ENCODE measurements around the gene RNF115. TPM values are rescaled to one million over a fixed set of nuclear protein-coding genes. Genes with fewer than 3 reads are reported as not detected.
A peak's percentile ranks its signal among the peaks of the same experiment; 100 is the strongest.

Gene RNF115
- total and polyA plus RNA-seq, 7 experiments from 2014 or later, result 3.7 to 17.3 (median 14.7) TPM

- no peak overlapping the region for H3K4me3 Mint-ChIP-seq
- DNase-seq (no peak), ATAC-seq (no peak)
- Histone ChIP-seq H3K9me3 (ENCODE audit: control insufficient read depth in 2 of 3, low read length in 3 of 3) (no peaks in the 10 kb centered on the region), H3K4me1 (ENCODE audit: control insufficient read depth in 2 of 2, insufficient read depth in 2 of 2, low read length in 2 of 2) (no peaks in the 10 kb centered on the region), H3K36me3 (ENCODE audit: control insufficient read depth in 2 of 3, insufficient read depth in 3 of 3, low read length in 3 of 3) (peaks cover 0 to 18% (median 0%) of the 10 kb centered on the region in 3 experiments), H3K4me3 (ENCODE audit: low read length) (no peak overlapping the region), H3K27me3 (ENCODE audit: control insufficient read depth in 2 of 2, insufficient read depth in 2 of 2, low read length in 2 of 2) (no peaks in the 10 kb centered on the region), H3K27ac (ENCODE audit: low read depth, low read length) (no peak overlapping the region)
- H3K36me3 Mint-ChIP-seq, result peaks cover 7 to 57% (median 44%) of the 10 kb centered on the region in 5 donors
- no peaks in the 10 kb centered on the region for H3K27me3 Mint-ChIP-seq
- H3K27ac Mint-ChIP-seq, result no peak overlapping the region
- H3K9me3 Mint-ChIP-seq, result peaks cover 0 to 13% (median 0%) of the 10 kb centered on the region in 11 donors
- ChIA-PET CTCF (no interaction called here), POLR2A (interaction anchor here (0.6 kb wide), 1 partner anchor 46 kb away, joined by 3 read pairs; no protein-coding TSS in a partner anchor)
- H3K4me1 Mint-ChIP-seq, result peaks cover 0 to 2% (median 0%) of the 10 kb centered on the region in 7 donors
- intact Hi-C loops (cut with micrococcal nuclease), result no loop called here
Observed at GRCh38 chr1:145758116-145758515, 65.8 kb downstream of the RNF115 start.

GRCh38 chr1:145757420-145757819, 66.5 kb downstream of the RNF115 start:
- no peaks in the 10 kb centered on the region for H3K9me3 ChIP-seq (ENCODE audit: control insufficient read depth in 2 of 3, low read length in 3 of 3)
- no peak overlapping the region for H3K4me3 ChIP-seq (ENCODE audit: low read length)
- intact Hi-C loops (cut with micrococcal nuclease), result no loop called here
- no peaks in the 10 kb centered on the region for H3K27me3 Mint-ChIP-seq
- H3K27ac Mint-ChIP-seq, result peak overlapping the region in 1 of 9 donors; percentile 11
- H3K36me3 Mint-ChIP-seq, result peaks cover 7 to 53% (median 38%) of the 10 kb centered on the region in 5 donors
- peaks cover 0 to 2% (median 0%) of the 10 kb centered on the region in 7 donors for H3K4me1 Mint-ChIP-seq
- no peaks in the 10 kb centered on the region for H3K4me1 ChIP-seq (ENCODE audit: control insufficient read depth in 2 of 2, insufficient read depth in 2 of 2, low read length in 2 of 2)
- no peak overlapping the region for H3K27ac ChIP-seq (ENCODE audit: low read depth, low read length)
- ATAC-seq, result no peak
- H3K36me3 ChIP-seq (ENCODE audit: control insufficient read depth in 2 of 3, insufficient read depth in 3 of 3, low read length in 3 of 3), result peaks cover 0 to 22% (median 0%) of the 10 kb centered on the region in 3 experiments
- H3K4me3 Mint-ChIP-seq, result no peak overlapping the region
- POLR2A ChIA-PET, result no interaction called here
- CTCF ChIA-PET, result no interaction called here
- peaks cover 0 to 11% (median 0%) of the 10 kb centered on the region in 11 donors for H3K9me3 Mint-ChIP-seq
- no peaks in the 10 kb centered on the region for H3K27me3 ChIP-seq (ENCODE audit: control insufficient read depth in 2 of 2, insufficient read depth in 2 of 2, low read length in 2 of 2)
- DNase-seq, result no peak

- peaks cover 21 to 52% (median 32%) of the 10 kb centered on the region in 5 donors for H3K36me3 Mint-ChIP-seq
- peaks cover 0 to 6% (median 0%) of the 10 kb centered on the region in 7 donors for H3K4me1 Mint-ChIP-seq
- H3K4me3 ChIP-seq (ENCODE audit: low read length), result no peak overlapping the region
- no peaks in the 10 kb centered on the region for H3K9me3 Mint-ChIP-seq
- H3K4me3 Mint-ChIP-seq, result no peak overlapping the region
- H3K27ac Mint-ChIP-seq, result peak overlapping the region in 1 of 9 donors; percentile 55
- ChIA-PET POLR2A (no interaction called here), CTCF (no interaction called here)
- no peaks in the 10 kb centered on the region for H3K9me3 ChIP-seq (ENCODE audit: control insufficient read depth in 2 of 3, low read length in 3 of 3)
- H3K27me3 Mint-ChIP-seq, result no peaks in the 10 kb centered on the region
- intact Hi-C loops (cut with micrococcal nuclease), result no loop called here
- ATAC-seq (no peak), DNase-seq (no peak)
- H3K36me3 ChIP-seq (ENCODE audit: control insufficient read depth in 2 of 3, insufficient read depth in 3 of 3, low read length in 3 of 3), result peaks cover 7 to 46% (median 7%) of the 10 kb centered on the region in 3 experiments
- no peak overlapping the region for H3K27ac ChIP-seq (ENCODE audit: low read depth, low read length)
- no peaks in the 10 kb centered on the region for H3K4me1 ChIP-seq (ENCODE audit: control insufficient read depth in 2 of 2, insufficient read depth in 2 of 2, low read length in 2 of 2)
- H3K27me3 ChIP-seq (ENCODE audit: control insufficient read depth in 2 of 2, insufficient read depth in 2 of 2, low read length in 2 of 2), result no peaks in the 10 kb centered on the region
Observed at GRCh38 chr1:145751491-145752037, 72.3 kb downstream of the RNF115 start.

GRCh38 chr1:145750426-145750825, 73.5 kb downstream of the RNF115 start:
- peaks cover 16 to 51% (median 31%) of the 10 kb centered on the region in 5 donors for H3K36me3 Mint-ChIP-seq
- no peak overlapping the region for H3K4me3 Mint-ChIP-seq
- H3K9me3 Mint-ChIP-seq, result no peaks in the 10 kb centered on the region
- H3K27ac Mint-ChIP-seq, result no peak overlapping the region
- ATAC-seq (no peak), DNase-seq (no peak)
- ChIA-PET POLR2A (no interaction called here), CTCF (no interaction called here)
- peaks cover 7 to 49% (median 7%) of the 10 kb centered on the region in 3 experiments for H3K36me3 ChIP-seq (ENCODE audit: control insufficient read depth in 2 of 3, insufficient read depth in 3 of 3, low read length in 3 of 3)
- intact Hi-C loops (cut with micrococcal nuclease), result no loop called here
- H3K27me3 ChIP-seq (ENCODE audit: control insufficient read depth in 2 of 2, insufficient read depth in 2 of 2, low read length in 2 of 2), result no peaks in the 10 kb centered on the region
- H3K9me3 ChIP-seq (ENCODE audit: control insufficient read depth in 2 of 3, low read length in 3 of 3), result no peaks in the 10 kb centered on the region
- H3K4me1 Mint-ChIP-seq, result peaks cover 0 to 6% (median 0%) of the 10 kb centered on the region in 7 donors
- H3K4me3 ChIP-seq (ENCODE audit: low read length), result no peak overlapping the region
- no peaks in the 10 kb centered on the region for H3K4me1 ChIP-seq (ENCODE audit: control insufficient read depth in 2 of 2, insufficient read depth in 2 of 2, low read length in 2 of 2)
- no peak overlapping the region for H3K27ac ChIP-seq (ENCODE audit: low read depth, low read length)
- no peaks in the 10 kb centered on the region for H3K27me3 Mint-ChIP-seq

GRCh38 chr1:145747398-145748247, 76.3 kb downstream of the RNF115 start:
- no peaks in the 10 kb centered on the region for H3K4me1 ChIP-seq (ENCODE audit: control insufficient read depth in 2 of 2, insufficient read depth in 2 of 2, low read length in 2 of 2)
- no peaks in the 10 kb centered on the region for H3K9me3 Mint-ChIP-seq
- H3K36me3 ChIP-seq (ENCODE audit: control insufficient read depth in 2 of 3, insufficient read depth in 3 of 3, low read length in 3 of 3), result peaks cover 12 to 66% (median 14%) of the 10 kb centered on the region in 3 experiments
- H3K4me3 Mint-ChIP-seq, result no peak overlapping the region
- DNase-seq (no peak), ATAC-seq (no peak)
- H3K27ac Mint-ChIP-seq, result peak overlapping the region in 1 of 9 donors; percentile 46
- intact Hi-C loops (cut with micrococcal nuclease), result no loop called here
- peaks cover 0 to 4% (median 0%) of the 10 kb centered on the region in 7 donors for H3K4me1 Mint-ChIP-seq
- no peaks in the 10 kb centered on the region for H3K9me3 ChIP-seq (ENCODE audit: control insufficient read depth in 2 of 3, low read length in 3 of 3)
- no peaks in the 10 kb centered on the region for H3K27me3 Mint-ChIP-seq
- CTCF ChIA-PET, result no interaction called here
- POLR2A ChIA-PET, result interaction anchor here (0.6 kb wide), 1 partner anchor 8 kb away, joined by 5 read pairs; no protein-coding TSS in a partner anchor
- no peaks in the 10 kb centered on the region for H3K27me3 ChIP-seq (ENCODE audit: control insufficient read depth in 2 of 2, insufficient read depth in 2 of 2, low read length in 2 of 2)
- H3K36me3 Mint-ChIP-seq, result peaks cover 33 to 71% (median 48%) of the 10 kb centered on the region in 5 donors
- H3K27ac ChIP-seq (ENCODE audit: low read depth, low read length), result no peak overlapping the region
- no peak overlapping the region for H3K4me3 ChIP-seq (ENCODE audit: low read length)

GRCh38 chr1:145740269-145740668, 83.6 kb downstream of the RNF115 start:
- Histone ChIP-seq H3K4me3 (ENCODE audit: low read length) (no peak overlapping the region), H3K9me3 (ENCODE audit: control insufficient read depth in 2 of 3, low read length in 3 of 3) (no peaks in the 10 kb centered on the region), H3K4me1 (ENCODE audit: control insufficient read depth in 2 of 2, insufficient read depth in 2 of 2, low read length in 2 of 2) (no peaks in the 10 kb centered on the region), H3K36me3 (ENCODE audit: control insufficient read depth in 2 of 3, insufficient read depth in 3 of 3, low read length in 3 of 3) (peaks cover 6 to 28% (median 7%) of the 10 kb centered on the region in 3 experiments), H3K27ac (ENCODE audit: low read depth, low read length) (no peak overlapping the region), H3K27me3 (ENCODE audit: control insufficient read depth in 2 of 2, insufficient read depth in 2 of 2, low read length in 2 of 2) (no peaks in the 10 kb centered on the region)
- Mint-ChIP-seq H3K4me3 (no peak overlapping the region), H3K27ac (no peak overlapping the region), H3K36me3 (peaks cover 15 to 38% (median 30%) of the 10 kb centered on the region in 5 donors), H3K9me3 (no peaks in the 10 kb centered on the region), H3K27me3 (no peaks in the 10 kb centered on the region), H3K4me1 (no peaks in the 10 kb centered on the region)
- ATAC-seq, result no peak
- ChIA-PET CTCF (no interaction called here), POLR2A (no interaction called here)
- intact Hi-C loops (cut with micrococcal nuclease), result no loop called here
- DNase-seq, result no peak
